IPS-15b (cell line): ENCODE results near the gene ARFGAP1.

Experiments
- H3K27me3 ChIP-seq: one replicate; pipeline ENCODE4 v1.6.1; 2013; ENCODE audit warnings: low read length; ENCODE audit not compliant: control insufficient read depth, insufficient read depth
- H3K36me3 ChIP-seq: one replicate; pipeline ENCODE4 v1.6.1; 2013; ENCODE audit warnings: low read length; ENCODE audit not compliant: control insufficient read depth, insufficient read depth
- H3K4me1 ChIP-seq: one replicate; pipeline ENCODE4 v1.6.1; 2013; ENCODE audit warnings: mild to moderate bottlenecking, low read length; ENCODE audit not compliant: control insufficient read depth, insufficient read depth
- H3K4me3 ChIP-seq: one replicate; pipeline ENCODE4 v1.5.1; 2013; ENCODE audit warnings: low read depth, low read length
- H3K9ac ChIP-seq: one replicate; pipeline ENCODE4 v1.6.1; 2013; ENCODE audit warnings: low read depth, mild to moderate bottlenecking, low read length
- H3K9me3 ChIP-seq: one replicate; pipeline ENCODE4 v1.6.1; 2013; ENCODE audit warnings: mild to moderate bottlenecking, low read length; ENCODE audit not compliant: control insufficient read depth, insufficient read depth

The ARFGAP1 gene

GRCh38 chr20:63325021-63325471, 52.4 kb downstream of the ARFGAP1 start:
- Histone ChIP-seq H3K4me3 (no peak overlapping the region), H3K4me1 (no peaks in the 10 kb centered on the region), H3K9me3 (no peaks in the 10 kb centered on the region), H3K36me3 (no peaks in the 10 kb centered on the region), H3K27me3 (no peaks in the 10 kb centered on the region), H3K9ac (no peak overlapping the region)

GRCh38 chr20:63325554-63326313, 53.1 kb downstream of the ARFGAP1 start:
- no peaks in the 10 kb centered on the region for H3K36me3 ChIP-seq
- no peaks in the 10 kb centered on the region for H3K27me3 ChIP-seq
- no peaks in the 10 kb centered on the region for H3K9me3 ChIP-seq
- no peak overlapping the region for H3K4me3 ChIP-seq
- no peak overlapping the region for H3K9ac ChIP-seq
- no peaks in the 10 kb centered on the region for H3K4me1 ChIP-seq

- Histone ChIP-seq H3K4me3 (no peak overlapping the region), H3K9me3 (no peaks in the 10 kb centered on the region), H3K9ac (no peak overlapping the region), H3K4me1 (no peaks in the 10 kb centered on the region), H3K36me3 (no peaks in the 10 kb centered on the region), H3K27me3 (no peaks in the 10 kb centered on the region)
These were observed 54.0 kb downstream of the ARFGAP1 start for GRCh38 chr20:63326314-63327230.

GRCh38 chr20:63327231-63327745, 54.7 kb downstream of the ARFGAP1 start:
- H3K9me3 ChIP-seq: no peaks in the 10 kb centered on the region
- no peak overlapping the region for H3K4me3 ChIP-seq
- H3K4me1 ChIP-seq: no peaks in the 10 kb centered on the region
- H3K36me3 ChIP-seq: no peaks in the 10 kb centered on the region
- no peak overlapping the region for H3K9ac ChIP-seq
- H3K27me3 ChIP-seq: no peaks in the 10 kb centered on the region

- H3K36me3 ChIP-seq: no peaks in the 10 kb centered on the region
- H3K4me1 ChIP-seq: no peaks in the 10 kb centered on the region
- H3K27me3 ChIP-seq: no peaks in the 10 kb centered on the region
- no peak overlapping the region for H3K4me3 ChIP-seq
- H3K9me3 ChIP-seq: no peaks in the 10 kb centered on the region
- no peak overlapping the region for H3K9ac ChIP-seq
These were observed 55.5 kb downstream of the ARFGAP1 start for GRCh38 chr20:63328026-63328700.

GRCh38 chr20:63328718-63329275, 56.2 kb downstream of the ARFGAP1 start:
- Histone ChIP-seq H3K4me1 (no peaks in the 10 kb centered on the region), H3K4me3 (no peak overlapping the region), H3K9ac (no peak overlapping the region), H3K27me3 (no peaks in the 10 kb centered on the region), H3K36me3 (no peaks in the 10 kb centered on the region), H3K9me3 (no peaks in the 10 kb centered on the region)

- Histone ChIP-seq H3K9ac (no peak overlapping the region), H3K27me3 (no peaks in the 10 kb centered on the region)
These were observed 56.9 kb downstream of the ARFGAP1 start for GRCh38 chr20:63329331-63330083.

GRCh38 chr20:63330084-63330760, 57.6 kb downstream of the ARFGAP1 start:
- Histone ChIP-seq H3K9me3 (no peaks in the 10 kb centered on the region), H3K27me3 (no peaks in the 10 kb centered on the region), H3K36me3 (no peaks in the 10 kb centered on the region), H3K4me3 (no peak overlapping the region), H3K4me1 (no peaks in the 10 kb centered on the region), H3K9ac (no peak overlapping the region)

More at GRCh38 chr20:63329331-63330083, 56.9 kb downstream of the ARFGAP1 start:
- H3K4me3 ChIP-seq: no peak overlapping the region
- H3K36me3 ChIP-seq: no peaks in the 10 kb centered on the region
- no peaks in the 10 kb centered on the region for H3K9me3 ChIP-seq
- no peaks in the 10 kb centered on the region for H3K4me1 ChIP-seq

- Histone ChIP-seq H3K27me3 (no peaks in the 10 kb centered on the region), H3K9ac (no peak overlapping the region), H3K36me3 (no peaks in the 10 kb centered on the region), H3K4me1 (no peaks in the 10 kb centered on the region), H3K4me3 (no peak overlapping the region), H3K9me3 (no peaks in the 10 kb centered on the region)
These were observed 58.3 kb downstream of the ARFGAP1 start for GRCh38 chr20:63330940-63331339.

GRCh38 chr20:63331741-63332400, 59.3 kb downstream of the ARFGAP1 start:
- H3K9ac ChIP-seq: no peak overlapping the region
- H3K4me3 ChIP-seq: no peak overlapping the region
- no peaks in the 10 kb centered on the region for H3K27me3 ChIP-seq
- H3K4me1 ChIP-seq: no peaks in the 10 kb centered on the region
- H3K9me3 ChIP-seq: no peaks in the 10 kb centered on the region
- no peaks in the 10 kb centered on the region for H3K36me3 ChIP-seq
